ENCODE measurements around the gene KCNAB3.

KCNAB3 gene

GRCh38 chr17:7873051-7873450 lies 56.6 kb downstream of the KCNAB3 start:
- no peak for DNase-seq
